ENCODE data around the gene TIMM23.

- TF ChIP-seq, protein P1, sequence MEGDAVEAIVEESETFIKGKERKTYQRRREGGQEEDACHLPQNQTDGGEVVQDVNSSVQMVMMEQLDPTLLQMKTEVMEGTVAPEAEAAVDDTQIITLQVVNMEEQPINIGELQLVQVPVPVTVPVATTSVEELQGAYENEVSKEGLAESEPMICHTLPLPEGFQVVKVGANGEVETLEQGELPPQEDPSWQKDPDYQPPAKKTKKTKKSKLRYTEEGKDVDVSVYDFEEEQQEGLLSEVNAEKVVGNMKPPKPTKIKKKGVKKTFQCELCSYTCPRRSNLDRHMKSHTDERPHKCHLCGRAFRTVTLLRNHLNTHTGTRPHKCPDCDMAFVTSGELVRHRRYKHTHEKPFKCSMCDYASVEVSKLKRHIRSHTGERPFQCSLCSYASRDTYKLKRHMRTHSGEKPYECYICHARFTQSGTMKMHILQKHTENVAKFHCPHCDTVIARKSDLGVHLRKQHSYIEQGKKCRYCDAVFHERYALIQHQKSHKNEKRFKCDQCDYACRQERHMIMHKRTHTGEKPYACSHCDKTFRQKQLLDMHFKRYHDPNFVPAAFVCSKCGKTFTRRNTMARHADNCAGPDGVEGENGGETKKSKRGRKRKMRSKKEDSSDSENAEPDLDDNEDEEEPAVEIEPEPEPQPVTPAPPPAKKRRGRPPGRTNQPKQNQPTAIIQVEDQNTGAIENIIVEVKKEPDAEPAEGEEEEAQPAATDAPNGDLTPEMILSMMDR (conservative IDR thresholded peaks at IDR 0.05 in 1 of 2, IDR thresholded peaks at IDR 0.05 in 1 of 2; ENCODE audit: low read depth in 1 of 2, low read length in 2 of 2) = peak; percentile 75 to 84
- TF ChIP-seq EZH2 (IDR thresholded peaks at IDR 0.05; ENCODE audit: low read length, missing control alignments) = no peak
Measured at GRCh38 chr10:46030091-46030937, 58.0 kb downstream of the TIMM23 start, which contains the start of gene NCOA4.

All from fibroblast of lung (primary cell).